ENCODE data around the gene ARFIP2. TPM values are rescaled to one million over a fixed set of nuclear protein-coding genes. Genes with fewer than 3 reads are reported as not detected.

Gene ARFIP2
- total and polyA plus RNA-seq, 10 donors = 23.4 to 72.7 (median 36.1) TPM

DNA sequence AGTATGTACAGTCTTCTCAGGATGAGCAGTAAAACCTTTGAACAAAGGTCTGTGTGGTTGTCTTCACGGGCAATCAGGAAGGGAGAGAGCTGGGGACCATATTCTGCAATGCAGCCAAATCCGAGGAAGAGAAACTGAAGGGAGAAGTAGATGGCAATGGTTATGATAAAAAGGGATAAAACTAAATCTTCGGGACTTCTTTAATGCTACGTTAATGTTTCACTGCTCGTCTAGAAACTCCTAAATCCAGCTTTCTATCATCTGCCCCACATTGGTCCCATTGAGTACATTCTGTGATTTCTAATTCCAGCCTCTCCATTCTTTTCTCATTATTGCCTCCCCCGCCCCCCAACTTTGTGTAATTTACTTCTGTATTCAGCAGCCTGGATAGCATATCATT is 1.9 kb upstream of the ARFIP2 start:
- no peak overlapping the region for H3K4me3 ChIP-seq
- peaks cover 0 to 77% (median 50%) of the 10 kb centered on the region in 6 donors for H3K36me3 ChIP-seq
- H3K4me1 ChIP-seq = peaks cover 25 to 89% (median 49%) of the 10 kb centered on the region in 6 donors
- TF ChIP-seq POLR2A (IDR thresholded peaks at IDR 0.05) (no peak), POLR2AphosphoS5 (IDR thresholded peaks at IDR 0.05) (no peak)
- TF ChIP-seq, protein P1, sequence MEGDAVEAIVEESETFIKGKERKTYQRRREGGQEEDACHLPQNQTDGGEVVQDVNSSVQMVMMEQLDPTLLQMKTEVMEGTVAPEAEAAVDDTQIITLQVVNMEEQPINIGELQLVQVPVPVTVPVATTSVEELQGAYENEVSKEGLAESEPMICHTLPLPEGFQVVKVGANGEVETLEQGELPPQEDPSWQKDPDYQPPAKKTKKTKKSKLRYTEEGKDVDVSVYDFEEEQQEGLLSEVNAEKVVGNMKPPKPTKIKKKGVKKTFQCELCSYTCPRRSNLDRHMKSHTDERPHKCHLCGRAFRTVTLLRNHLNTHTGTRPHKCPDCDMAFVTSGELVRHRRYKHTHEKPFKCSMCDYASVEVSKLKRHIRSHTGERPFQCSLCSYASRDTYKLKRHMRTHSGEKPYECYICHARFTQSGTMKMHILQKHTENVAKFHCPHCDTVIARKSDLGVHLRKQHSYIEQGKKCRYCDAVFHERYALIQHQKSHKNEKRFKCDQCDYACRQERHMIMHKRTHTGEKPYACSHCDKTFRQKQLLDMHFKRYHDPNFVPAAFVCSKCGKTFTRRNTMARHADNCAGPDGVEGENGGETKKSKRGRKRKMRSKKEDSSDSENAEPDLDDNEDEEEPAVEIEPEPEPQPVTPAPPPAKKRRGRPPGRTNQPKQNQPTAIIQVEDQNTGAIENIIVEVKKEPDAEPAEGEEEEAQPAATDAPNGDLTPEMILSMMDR (IDR thresholded peaks at IDR 0.05 in 8 of 11, conservative IDR thresholded peaks at IDR 0.05 in 3 of 11) = no peak
- intact Hi-C loops (cut with DNase I; ENCODE audit: low total_unique reads) = no loop called here
- 83 to 96% (median 91%) methylated on average over 6 of the region's 6 CpGs for WGBS, 5 donors
- no peaks in the 10 kb centered on the region for H3K27me3 ChIP-seq (replicated peaks in 1 of 7)
- no peak for DNase-seq
- H3K9me3 ChIP-seq = no peaks in the 10 kb centered on the region
- peak overlapping the region in 2 of 8 donors; percentile 93 to 95 for H3K27ac ChIP-seq

DNA sequence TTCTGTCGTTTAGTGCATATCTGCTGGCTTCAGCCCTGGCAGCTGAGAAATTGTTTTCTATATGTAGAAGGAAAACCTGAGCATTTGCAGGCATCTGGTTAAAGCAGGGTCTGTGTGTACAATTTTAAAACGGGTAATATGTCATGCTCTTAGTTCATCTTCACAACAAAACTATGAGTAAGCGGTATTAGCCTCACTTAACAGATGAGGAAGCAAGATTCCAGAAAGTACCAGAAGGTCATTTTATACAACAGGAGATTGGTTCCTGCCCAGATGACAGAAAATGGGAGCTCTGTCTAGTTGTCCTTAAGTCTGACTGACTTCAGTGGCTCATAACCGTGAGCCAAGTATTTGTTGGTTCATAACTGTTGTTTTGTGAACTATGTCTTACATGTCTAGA is 1.3 kb upstream of the ARFIP2 start:
- H3K36me3 ChIP-seq = peaks cover 0 to 77% (median 56%) of the 10 kb centered on the region in 6 donors
- TF ChIP-seq POLR2AphosphoS5 (IDR thresholded peaks at IDR 0.05) (no peak), POLR2A (IDR thresholded peaks at IDR 0.05) (no peak)
- TF ChIP-seq, protein P1 (IDR thresholded peaks at IDR 0.05 in 8 of 11, conservative IDR thresholded peaks at IDR 0.05 in 3 of 11) = no peak
- no peaks in the 10 kb centered on the region for H3K9me3 ChIP-seq
- peak overlapping the region in 7 of 8 donors; percentile 58 to 87 (median 77) for H3K4me3 ChIP-seq
- intact Hi-C loops (cut with DNase I; ENCODE audit: low total_unique reads) = no loop called here
- no peak for DNase-seq
- WGBS, 5 donors = 74 to 88% (median 83%) methylated on average over 4 of the region's 4 CpGs
- H3K27ac ChIP-seq = peak overlapping the region; percentile 89 to 95 (median 94)
- no peaks in the 10 kb centered on the region for H3K27me3 ChIP-seq (replicated peaks in 1 of 7)
- peaks cover 25 to 83% (median 47%) of the 10 kb centered on the region in 6 donors for H3K4me1 ChIP-seq

DNA sequence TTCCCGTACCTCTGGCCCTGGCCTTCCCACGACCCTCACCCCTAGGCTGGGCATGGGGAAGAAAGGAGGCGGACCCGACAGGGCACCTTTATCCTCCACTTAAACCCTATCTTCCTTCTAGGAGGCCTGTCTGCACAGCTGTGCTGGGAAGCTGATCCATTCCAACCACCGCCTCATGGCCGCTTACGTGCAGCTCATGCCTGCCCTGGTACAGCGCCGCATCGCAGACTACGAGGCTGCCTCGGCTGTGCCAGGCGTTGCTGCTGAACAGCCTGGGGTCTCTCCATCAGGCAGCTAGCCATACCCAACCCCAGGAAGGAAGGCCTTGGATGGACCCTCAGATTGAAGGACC is 769 bp upstream of the ARFIP2 start:
- intact Hi-C loops (cut with DNase I; ENCODE audit: low total_unique reads) = no loop called here
- H3K36me3 ChIP-seq = peaks cover 0 to 77% (median 60%) of the 10 kb centered on the region in 6 donors
- peak overlapping the region; percentile 58 to 87 (median 76) for H3K4me3 ChIP-seq
- peak; percentile 87 for DNase-seq
- peak overlapping the region; percentile 89 to 95 (median 94) for H3K27ac ChIP-seq
- no peaks in the 10 kb centered on the region for H3K9me3 ChIP-seq
- peaks cover 25 to 79% (median 47%) of the 10 kb centered on the region in 6 donors for H3K4me1 ChIP-seq
- WGBS, 5 donors = 5 to 11% (median 7%) methylated on average over 5 to 13 of the region's 13 CpGs
- TF ChIP-seq POLR2A (IDR thresholded peaks at IDR 0.05) = no peak
- TF ChIP-seq POLR2AphosphoS5 (IDR thresholded peaks at IDR 0.05) = no peak
- TF ChIP-seq, protein P1 (IDR thresholded peaks at IDR 0.05 in 8 of 11, conservative IDR thresholded peaks at IDR 0.05 in 3 of 11) = no peak
- H3K27me3 ChIP-seq (replicated peaks in 1 of 7) = no peaks in the 10 kb centered on the region

DNA sequence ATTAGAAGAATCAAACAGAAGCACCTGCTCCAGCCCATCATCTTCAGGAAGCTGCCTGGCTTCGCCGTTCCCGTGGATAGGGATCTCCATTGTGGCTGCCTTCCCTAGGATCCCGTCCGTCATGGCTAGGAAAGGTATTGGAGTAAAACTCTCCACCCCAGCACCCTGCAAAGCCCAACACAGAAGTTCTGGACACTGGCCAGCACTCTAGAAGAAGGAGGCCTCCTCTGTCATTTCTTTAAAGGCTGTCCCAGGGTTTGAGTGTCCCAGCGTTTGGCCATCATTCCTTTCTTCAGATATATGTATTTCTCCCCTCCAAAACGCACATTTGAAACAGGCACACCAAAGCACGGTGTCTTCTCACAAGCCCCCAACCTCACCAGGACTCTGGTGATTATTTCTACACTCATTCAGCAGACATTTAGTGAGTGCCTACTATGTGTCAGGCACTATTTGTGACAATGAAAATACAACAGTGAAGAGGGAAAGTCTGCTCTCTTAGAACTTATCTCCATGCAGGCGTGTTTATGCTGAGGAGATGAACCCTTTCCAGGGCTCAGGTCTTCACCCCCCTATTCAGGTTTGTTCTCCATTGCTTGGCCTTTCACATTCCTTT is 724 bp downstream of the ARFIP2 start:
- intact Hi-C loops (cut with DNase I; ENCODE audit: low total_unique reads) = no loop called here
- peaks cover 0 to 70% (median 51%) of the 10 kb centered on the region in 6 donors for H3K36me3 ChIP-seq
- peak overlapping the region; percentile 89 to 95 (median 94) for H3K27ac ChIP-seq

More for the DNA sequence above, 724 bp downstream of the ARFIP2 start:
- DNase-seq = no peak
- Histone ChIP-seq H3K27me3 (replicated peaks in 1 of 7) (no peaks in the 10 kb centered on the region), H3K4me1 (peaks cover 25 to 64% (median 42%) of the 10 kb centered on the region in 6 donors), H3K4me3 (peak overlapping the region; percentile 58 to 87 (median 76)), H3K9me3 (no peaks in the 10 kb centered on the region)
- TF ChIP-seq POLR2A (IDR thresholded peaks at IDR 0.05) (no peak), POLR2AphosphoS5 (IDR thresholded peaks at IDR 0.05) (no peak)
- TF ChIP-seq, protein P1 (IDR thresholded peaks at IDR 0.05 in 8 of 11, conservative IDR thresholded peaks at IDR 0.05 in 3 of 11) = no peak
- WGBS, 5 donors = 73 to 83% (median 78%) methylated on average over 9 of the region's 9 CpGs

Measured in spleen (tissue), 11 donors.